ENCODE results near the gene SATB1. TPM values are rescaled to one million over a fixed set of nuclear protein-coding genes. Genes with fewer than 3 reads are reported as not detected.

Gene SATB1
- total RNA-seq, 1 donor from 2014 or later = 3.4 TPM

- no peak for DNase-seq (ENCODE audit: low read depth)
- H3K36me3 ChIP-seq (ENCODE audit: control insufficient read depth, insufficient read depth, low read length) = no peaks in the 10 kb centered on the region
- no peaks in the 10 kb centered on the region for H3K27me3 ChIP-seq (ENCODE audit: control insufficient read depth, insufficient read depth, low read length)
- TF ChIP-seq CTCF (IDR thresholded peaks at IDR 0.05; ENCODE audit: insufficient read depth, low read length, poor library complexity, severe bottlenecking) = no peak
- no peak overlapping the region for H3K4me3 ChIP-seq (ENCODE audit: low read depth, low read length)
Observed at GRCh38 chr3:18426597-18427193, 1.6 kb upstream of the SATB1 start.

- Histone ChIP-seq H3K4me3 (ENCODE audit: low read depth, low read length) (peak overlapping the region; percentile 75), H3K27me3 (ENCODE audit: control insufficient read depth, insufficient read depth, low read length) (no peaks in the 10 kb centered on the region), H3K36me3 (ENCODE audit: control insufficient read depth, insufficient read depth, low read length) (no peaks in the 10 kb centered on the region)
- TF ChIP-seq CTCF (IDR thresholded peaks at IDR 0.05; ENCODE audit: insufficient read depth, low read length, poor library complexity, severe bottlenecking) = no peak
- DNase-seq (ENCODE audit: low read depth) = no peak
Observed at GRCh38 chr3:18425641-18426257, 610 bp upstream of the SATB1 start.

- DNase-seq (ENCODE audit: low read depth) = no peak
- Histone ChIP-seq H3K36me3 (ENCODE audit: control insufficient read depth, insufficient read depth, low read length) (no peaks in the 10 kb centered on the region), H3K27me3 (ENCODE audit: control insufficient read depth, insufficient read depth, low read length) (no peaks in the 10 kb centered on the region), H3K4me3 (ENCODE audit: low read depth, low read length) (peak overlapping the region; percentile 75)
- TF ChIP-seq CTCF (IDR thresholded peaks at IDR 0.05; ENCODE audit: insufficient read depth, low read length, poor library complexity, severe bottlenecking) = no peak
Observed at GRCh38 chr3:18424213-18424728, 868 bp downstream of the SATB1 start.

- Histone ChIP-seq H3K4me3 (ENCODE audit: low read depth, low read length) (peak overlapping the region; percentile 75), H3K27me3 (ENCODE audit: control insufficient read depth, insufficient read depth, low read length) (no peaks in the 10 kb centered on the region), H3K36me3 (ENCODE audit: control insufficient read depth, insufficient read depth, low read length) (no peaks in the 10 kb centered on the region)
- no peak for DNase-seq (ENCODE audit: low read depth)
- no peak for TF ChIP-seq CTCF (IDR thresholded peaks at IDR 0.05; ENCODE audit: insufficient read depth, low read length, poor library complexity, severe bottlenecking)
Observed at GRCh38 chr3:18423401-18424212, 1.5 kb downstream of the SATB1 start.

- H3K27me3 ChIP-seq (ENCODE audit: control insufficient read depth, insufficient read depth, low read length) = no peaks in the 10 kb centered on the region
- no peak for TF ChIP-seq CTCF (IDR thresholded peaks at IDR 0.05; ENCODE audit: insufficient read depth, low read length, poor library complexity, severe bottlenecking)
- H3K4me3 ChIP-seq (ENCODE audit: low read depth, low read length) = no peak overlapping the region
- no peaks in the 10 kb centered on the region for H3K36me3 ChIP-seq (ENCODE audit: control insufficient read depth, insufficient read depth, low read length)
- DNase-seq (ENCODE audit: low read depth) = no peak
Observed at GRCh38 chr3:18422972-18423371, 2.2 kb downstream of the SATB1 start.

All from kidney epithelial cell (primary cell).